GM12878 (cell line): ENCODE measurements around the gene DEUP1. TPM values are rescaled to one million over a fixed set of nuclear protein-coding genes. Genes with fewer than 3 reads are reported as not detected.
A peak's percentile ranks its signal among the peaks of the same experiment; 100 is the strongest.

Experiments
- ETV6 ChIP-seq, 2 experiments: fragments of 450-650 bp in 1 of 2; IDR thresholded peaks in 1 of 2; conservative IDR thresholded peaks in 1 of 2; 2 replicates each; pipeline ENCODE4 v1.6.1; 2014; ENCODE audit warnings: antibody characterized with exemption in 1 of 2, borderline replicate concordance in 1 of 2, low read depth in 1 of 2, mild to moderate bottlenecking in 1 of 2, moderate library complexity in 1 of 2
- FOXM1 ChIP-seq: IDR thresholded peaks from 2 replicates; pipeline ENCODE4 v1.6.1; 2012; ENCODE audit warnings: low read depth, mild to moderate bottlenecking, inconsistent platforms, low read length, moderate library complexity
- GABPA ChIP-seq: IDR thresholded peaks from 2 replicates; pipeline ENCODE4 v1.6.1; 2014; ENCODE audit warnings: antibody characterized with exemption, low read depth, mild to moderate bottlenecking, inconsistent platforms
- HDAC2 ChIP-seq: fragments of 200-600 bp; sonication (generic); IDR thresholded peaks from 2 replicates; pipeline ENCODE4 v1.6.1; 2017
- PAX5 ChIP-seq: IDR thresholded peaks from 2 replicates; pipeline ENCODE4 v1.6.1; 2011; ENCODE audit warnings: low read depth, low read length, borderline replicate concordance
- PML ChIP-seq: IDR thresholded peaks from 2 replicates; pipeline ENCODE4 v1.6.1; 2012; ENCODE audit warnings: low read length, inconsistent platforms
- REST ChIP-seq: IDR thresholded peaks from 2 replicates; pipeline ENCODE4 v1.6.1; 2012; ENCODE audit warnings: mild to moderate bottlenecking, low read depth, low read length
- SREBF1 ChIP-seq: IDR thresholded peaks from 2 replicates; pipeline ENCODE4 v1.6.1; 2012; ENCODE audit warnings: mild to moderate bottlenecking, low read length
- SREBF2 ChIP-seq: IDR thresholded peaks from 2 replicates; pipeline ENCODE4 v1.6.1; 2012; ENCODE audit warnings: mild to moderate bottlenecking, low read length
- SUZ12 ChIP-seq: fragments of 200-600 bp; sonication (generic); IDR thresholded peaks from one replicate; pipeline ENCODE4 v1.6.1; 2018; ENCODE audit warnings: antibody characterized with exemption, mild to moderate bottlenecking; ENCODE audit not compliant: unreplicated experiment
- TBL1XR1 ChIP-seq: IDR thresholded peaks from 2 replicates; pipeline ENCODE4 v1.6.1; 2012; ENCODE audit warnings: low read depth, low read length, improper control_type of control experiment
- TCF12 ChIP-seq: IDR thresholded peaks from 2 replicates; pipeline ENCODE4 v1.6.1; 2011; ENCODE audit warnings: low read depth, mild to moderate bottlenecking, low read length
- YBX1 ChIP-seq: fragments of 450-650 bp; IDR thresholded peaks from 2 replicates; pipeline ENCODE4 v1.6.1; 2016; ENCODE audit warnings: antibody characterized with exemption
- ZNF687 ChIP-seq: fragments of 450-650 bp; IDR thresholded peaks from 2 replicates; pipeline ENCODE4 v1.6.1; 2017; ENCODE audit warnings: mild to moderate bottlenecking, moderate library complexity
- polyA plus RNA-seq, 11 experiments: library from polyadenylated mRNA; depleted of rRNA in 4 of 11; unstranded in 6 of 11; stranded (reverse) in 5 of 11; fragments of >200 nt; fragmentation: Nextera tagmentation in 4 of 11; fragmentation: Illumina TruSeq in 1 of 11; extraction: Ambion mirVana in 4 of 11; extraction: Trizol in 1 of 11; gene quantifications; 1 replicate in 1 of 11; 2 replicates in 10 of 11; pipeline versions ENCODE4 v1.2.1 to v1.2.3, GENCODE V29; 2011 to 2016; ENCODE audit warnings: inconsistent platforms in 2 of 11, missing spikeins in 2 of 11, low read depth in 1 of 11
- total RNA-seq, 4 experiments: library from RNA; depleted of rRNA in 3 of 4; stranded (reverse); fragments of >200 nt in 3 of 4; fragmentation: Illumina TruSeq in 1 of 4; extraction: Trizol in 1 of 4; gene quantifications; 2 replicates each; pipeline versions ENCODE4 v1.2.1 to v1.2.3, GENCODE V29; 2013 to 2021
- TF ChIP-seq, protein P1 (sequence below): fragments of 450-650 bp; IDR thresholded peaks from 2 replicates; pipeline ENCODE4 v1.6.1; 2017; ENCODE audit warnings: low read depth, mild to moderate bottlenecking, moderate library complexity
- TF ChIP-seq, protein P2 (sequence below): IDR thresholded peaks from 2 replicates; pipeline ENCODE4 v1.6.1; 2012; ENCODE audit warnings: improper control_type of control experiment, low read depth, low read length; ENCODE audit not compliant: insufficient replicate concordance

The DEUP1 gene
- total and polyA plus RNA-seq, 10 of the 15 experiments (the other 5 are each of a cell fraction or from before 2014, with no cell fraction given), result 0.12 TPM; not detected in 9

DNA sequence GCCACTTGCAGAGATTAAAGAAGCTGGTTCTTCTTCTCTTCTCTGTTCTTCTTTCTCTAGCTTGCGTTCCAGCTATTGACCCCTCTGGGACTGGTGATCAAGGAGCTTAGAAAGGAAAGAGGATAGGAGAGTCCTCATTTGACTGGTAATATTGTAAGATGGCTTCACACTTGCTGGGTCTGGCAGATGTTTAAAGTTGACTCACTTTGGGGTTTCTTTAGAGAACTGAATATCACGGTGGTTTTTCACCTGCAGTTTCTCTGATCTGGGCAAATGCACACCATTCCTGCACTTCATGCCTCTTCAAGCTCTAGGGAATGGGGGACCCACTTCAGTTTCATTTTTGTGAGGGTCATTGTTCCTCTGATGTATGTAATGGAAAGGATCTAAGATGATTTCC lies 41.8 kb upstream of the DEUP1 start (continued):
- TF ChIP-seq FOXM1 (peak; percentile 35; the same call in 1 of the 2 replicates), SREBF1 (no peak), PML (no peak), TBL1XR1 (no peak), PAX5 (0 out of 2 replicates have a peak, but pooled peaks have one; percentile 13), ZNF687 (no peak), ETV6 (conservative IDR thresholded peaks at IDR 0.05 in 1 of 2, IDR thresholded peaks at IDR 0.05 in 1 of 2; ENCODE audit: borderline replicate concordance in 1 of 2, low read depth in 1 of 2) (no peak), GABPA (0 out of 2 replicates have a peak, but pooled peaks have one; percentile 4), HDAC2 (no peak), SUZ12 (no peak), YBX1 (no peak), TCF12 (0 out of 2 replicates have a peak, but pooled peaks have one; percentile 39), REST (no peak), SREBF2 (no peak)
- TF ChIP-seq, protein P1, sequence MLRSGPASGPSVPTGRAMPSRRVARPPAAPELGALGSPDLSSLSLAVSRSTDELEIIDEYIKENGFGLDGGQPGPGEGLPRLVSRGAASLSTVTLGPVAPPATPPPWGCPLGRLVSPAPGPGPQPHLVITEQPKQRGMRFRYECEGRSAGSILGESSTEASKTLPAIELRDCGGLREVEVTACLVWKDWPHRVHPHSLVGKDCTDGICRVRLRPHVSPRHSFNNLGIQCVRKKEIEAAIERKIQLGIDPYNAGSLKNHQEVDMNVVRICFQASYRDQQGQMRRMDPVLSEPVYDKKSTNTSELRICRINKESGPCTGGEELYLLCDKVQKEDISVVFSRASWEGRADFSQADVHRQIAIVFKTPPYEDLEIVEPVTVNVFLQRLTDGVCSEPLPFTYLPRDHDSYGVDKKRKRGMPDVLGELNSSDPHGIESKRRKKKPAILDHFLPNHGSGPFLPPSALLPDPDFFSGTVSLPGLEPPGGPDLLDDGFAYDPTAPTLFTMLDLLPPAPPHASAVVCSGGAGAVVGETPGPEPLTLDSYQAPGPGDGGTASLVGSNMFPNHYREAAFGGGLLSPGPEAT, result no peak
- TF ChIP-seq, protein P2, sequence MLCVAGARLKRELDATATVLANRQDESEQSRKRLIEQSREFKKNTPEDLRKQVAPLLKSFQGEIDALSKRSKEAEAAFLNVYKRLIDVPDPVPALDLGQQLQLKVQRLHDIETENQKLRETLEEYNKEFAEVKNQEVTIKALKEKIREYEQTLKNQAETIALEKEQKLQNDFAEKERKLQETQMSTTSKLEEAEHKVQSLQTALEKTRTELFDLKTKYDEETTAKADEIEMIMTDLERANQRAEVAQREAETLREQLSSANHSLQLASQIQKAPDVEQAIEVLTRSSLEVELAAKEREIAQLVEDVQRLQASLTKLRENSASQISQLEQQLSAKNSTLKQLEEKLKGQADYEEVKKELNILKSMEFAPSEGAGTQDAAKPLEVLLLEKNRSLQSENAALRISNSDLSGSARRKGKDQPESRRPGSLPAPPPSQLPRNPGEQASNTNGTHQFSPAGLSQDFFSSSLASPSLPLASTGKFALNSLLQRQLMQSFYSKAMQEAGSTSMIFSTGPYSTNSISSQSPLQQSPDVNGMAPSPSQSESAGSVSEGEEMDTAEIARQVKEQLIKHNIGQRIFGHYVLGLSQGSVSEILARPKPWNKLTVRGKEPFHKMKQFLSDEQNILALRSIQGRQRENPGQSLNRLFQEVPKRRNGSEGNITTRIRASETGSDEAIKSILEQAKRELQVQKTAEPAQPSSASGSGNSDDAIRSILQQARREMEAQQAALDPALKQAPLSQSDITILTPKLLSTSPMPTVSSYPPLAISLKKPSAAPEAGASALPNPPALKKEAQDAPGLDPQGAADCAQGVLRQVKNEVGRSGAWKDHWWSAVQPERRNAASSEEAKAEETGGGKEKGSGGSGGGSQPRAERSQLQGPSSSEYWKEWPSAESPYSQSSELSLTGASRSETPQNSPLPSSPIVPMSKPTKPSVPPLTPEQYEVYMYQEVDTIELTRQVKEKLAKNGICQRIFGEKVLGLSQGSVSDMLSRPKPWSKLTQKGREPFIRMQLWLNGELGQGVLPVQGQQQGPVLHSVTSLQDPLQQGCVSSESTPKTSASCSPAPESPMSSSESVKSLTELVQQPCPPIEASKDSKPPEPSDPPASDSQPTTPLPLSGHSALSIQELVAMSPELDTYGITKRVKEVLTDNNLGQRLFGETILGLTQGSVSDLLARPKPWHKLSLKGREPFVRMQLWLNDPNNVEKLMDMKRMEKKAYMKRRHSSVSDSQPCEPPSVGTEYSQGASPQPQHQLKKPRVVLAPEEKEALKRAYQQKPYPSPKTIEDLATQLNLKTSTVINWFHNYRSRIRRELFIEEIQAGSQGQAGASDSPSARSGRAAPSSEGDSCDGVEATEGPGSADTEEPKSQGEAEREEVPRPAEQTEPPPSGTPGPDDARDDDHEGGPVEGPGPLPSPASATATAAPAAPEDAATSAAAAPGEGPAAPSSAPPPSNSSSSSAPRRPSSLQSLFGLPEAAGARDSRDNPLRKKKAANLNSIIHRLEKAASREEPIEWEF, result no peak
